GM21723 (cell line): ENCODE results near the gene ESAM.

Experiments
- ATAC-seq: cut with Tn5 transposase; IDR thresholded peaks from one replicate; pipeline ENCODE4 v1.9.1; 2021; ENCODE audit warnings: mild to moderate bottlenecking, moderate library complexity; ENCODE audit not compliant: unreplicated experiment

ESAM gene

DNA sequence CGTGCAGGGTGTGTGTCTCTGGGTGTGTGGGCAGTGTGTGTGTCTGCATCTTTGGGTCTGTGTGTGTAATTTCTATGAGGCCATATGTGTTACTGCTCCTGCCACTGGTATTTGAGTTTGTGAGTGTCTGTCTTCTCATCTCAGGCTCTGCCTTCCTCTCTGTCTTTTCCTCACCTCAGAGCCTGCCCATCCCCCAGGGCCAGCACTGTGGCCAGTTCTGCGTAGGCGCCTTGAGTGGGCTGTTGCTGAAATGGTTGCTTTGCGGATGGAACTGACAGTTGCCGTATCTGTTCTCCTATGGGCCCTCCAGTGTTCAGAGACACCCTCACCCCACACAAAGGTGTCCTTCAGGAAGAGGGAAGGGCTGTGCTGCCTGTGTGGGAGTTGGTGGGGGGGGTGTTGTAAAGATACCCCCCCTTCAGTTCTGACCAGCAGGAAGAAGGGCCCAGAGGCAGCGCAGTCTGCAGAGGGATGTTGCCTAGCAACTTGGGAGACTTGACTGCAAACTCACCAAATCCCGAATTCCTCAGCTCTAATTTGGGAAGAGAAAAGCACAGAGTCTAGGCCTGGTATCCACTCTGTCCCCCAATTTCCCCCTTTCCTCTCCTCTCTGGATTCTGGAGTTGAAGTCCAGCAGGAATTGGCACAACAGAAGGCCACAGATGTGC is 24.3 kb downstream of the ESAM start:
- no peak for ATAC-seq

DNA sequence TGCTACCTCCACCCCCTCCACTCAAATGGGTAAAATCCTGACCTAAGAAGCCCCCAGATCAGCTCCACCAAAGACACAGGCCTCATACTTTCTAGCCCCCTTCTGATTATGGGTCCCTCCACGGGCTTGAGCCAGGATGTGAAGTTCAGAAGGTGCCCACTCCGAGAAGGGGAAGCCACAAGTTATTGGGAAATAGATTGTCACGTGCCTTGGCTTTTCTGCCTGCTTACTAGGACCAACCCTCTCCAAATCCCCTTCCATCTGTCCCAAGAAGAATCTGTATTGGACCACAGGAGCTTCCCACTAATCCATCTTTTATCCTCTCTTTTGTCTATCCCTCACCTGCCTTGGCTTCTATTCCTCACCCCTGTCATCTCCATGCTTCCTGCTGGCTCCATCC is 25.4 kb downstream of the ESAM start:
- ATAC-seq = no peak

- ATAC-seq = no peak
Observed at GRCh38 chr11:124732230-124732629, 29.9 kb downstream of the ESAM start.

- no peak for ATAC-seq
Observed at GRCh38 chr11:124729571-124729970, 32.5 kb downstream of the ESAM start.

GRCh38 chr11:124728134-124728533 is 34.0 kb downstream of the ESAM start:
- no peak for ATAC-seq

DNA sequence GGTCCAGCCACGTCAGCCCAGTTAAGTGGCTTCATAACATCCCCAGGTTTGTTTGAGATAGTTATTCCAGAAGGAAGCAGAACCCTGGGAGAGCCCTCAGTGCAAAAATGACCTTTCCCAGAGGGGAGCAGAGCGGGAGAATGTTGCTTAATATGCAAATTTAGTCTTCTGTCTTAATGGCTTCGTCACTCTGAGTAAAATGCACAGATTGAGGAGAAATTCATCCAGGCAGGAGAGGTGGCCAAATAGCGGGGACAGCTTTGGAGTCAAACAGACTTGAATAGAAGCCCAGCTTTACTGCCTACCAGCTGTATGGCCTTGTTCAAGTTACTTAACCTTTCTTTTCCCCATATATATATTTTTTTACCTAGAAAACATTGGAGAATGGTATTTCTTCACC is 34.6 kb downstream of the ESAM start:
- ATAC-seq = no peak

DNA sequence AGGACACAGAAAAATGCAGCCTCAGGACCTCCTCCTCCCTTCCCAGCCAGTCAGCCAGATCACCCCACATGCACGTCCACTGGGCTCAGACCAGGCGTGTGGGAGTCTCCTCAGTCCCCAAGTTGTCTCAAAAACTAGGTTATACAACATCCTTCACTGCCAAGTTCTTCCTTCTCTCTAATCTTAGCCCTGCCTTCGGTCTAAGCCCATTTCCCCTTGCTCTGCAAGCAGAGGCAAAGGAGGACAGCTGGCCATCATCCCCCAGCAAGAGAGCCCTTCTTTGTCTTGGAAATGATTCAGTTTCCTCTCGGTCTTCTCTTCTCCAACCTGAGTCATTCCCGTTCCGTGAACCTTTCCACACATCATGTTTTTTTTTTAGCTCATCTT is 36.4 kb downstream of the ESAM start:
- ATAC-seq = peak; percentile 18

GRCh38 chr11:124724979-124725718 is 36.9 kb downstream of the ESAM start:
- peak; percentile 88 for ATAC-seq

DNA sequence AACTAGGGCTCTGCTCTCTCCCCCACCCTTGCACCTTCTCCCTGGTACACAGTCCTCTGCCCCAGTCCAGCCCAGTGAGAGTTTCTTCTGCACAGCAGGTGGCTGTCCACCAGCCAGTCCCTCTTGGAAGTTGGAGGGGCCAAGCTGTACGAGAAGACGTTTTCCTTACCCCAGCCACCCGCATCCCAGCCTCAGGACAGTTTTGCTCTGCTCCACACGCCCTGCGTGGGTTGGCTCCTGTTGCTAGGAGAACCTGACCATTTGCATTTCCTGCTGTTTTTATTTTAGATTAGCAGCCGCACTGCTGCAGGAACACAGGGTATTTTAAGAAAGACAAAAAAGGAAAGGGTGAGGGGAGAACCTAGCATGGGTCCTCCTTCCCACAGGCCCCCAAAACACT is 39.9 kb downstream of the ESAM start:
- ATAC-seq = no peak

DNA sequence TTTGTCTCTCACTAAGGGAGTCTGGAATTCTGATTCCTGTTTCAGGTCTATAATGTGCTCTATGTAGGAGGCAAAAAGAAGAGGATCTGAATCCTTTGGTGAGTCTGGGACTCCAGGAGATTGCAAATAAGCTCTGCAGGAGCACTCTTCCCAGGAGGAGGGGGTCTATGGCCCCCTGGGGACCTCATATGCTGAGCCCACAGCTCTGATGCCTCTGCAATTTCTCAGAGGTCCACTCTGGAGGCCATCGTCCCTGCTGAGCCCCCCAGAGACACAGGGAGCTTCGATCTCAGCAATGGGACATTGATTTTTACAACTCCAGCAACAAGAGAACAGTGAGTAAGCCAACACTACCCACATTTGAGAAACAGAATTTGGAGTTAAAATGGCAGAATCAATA is 42.6 kb downstream of the ESAM start:
- ATAC-seq = no peak

- no peak for ATAC-seq
Observed at GRCh38 chr11:124718801-124719200, 43.3 kb downstream of the ESAM start.

DNA sequence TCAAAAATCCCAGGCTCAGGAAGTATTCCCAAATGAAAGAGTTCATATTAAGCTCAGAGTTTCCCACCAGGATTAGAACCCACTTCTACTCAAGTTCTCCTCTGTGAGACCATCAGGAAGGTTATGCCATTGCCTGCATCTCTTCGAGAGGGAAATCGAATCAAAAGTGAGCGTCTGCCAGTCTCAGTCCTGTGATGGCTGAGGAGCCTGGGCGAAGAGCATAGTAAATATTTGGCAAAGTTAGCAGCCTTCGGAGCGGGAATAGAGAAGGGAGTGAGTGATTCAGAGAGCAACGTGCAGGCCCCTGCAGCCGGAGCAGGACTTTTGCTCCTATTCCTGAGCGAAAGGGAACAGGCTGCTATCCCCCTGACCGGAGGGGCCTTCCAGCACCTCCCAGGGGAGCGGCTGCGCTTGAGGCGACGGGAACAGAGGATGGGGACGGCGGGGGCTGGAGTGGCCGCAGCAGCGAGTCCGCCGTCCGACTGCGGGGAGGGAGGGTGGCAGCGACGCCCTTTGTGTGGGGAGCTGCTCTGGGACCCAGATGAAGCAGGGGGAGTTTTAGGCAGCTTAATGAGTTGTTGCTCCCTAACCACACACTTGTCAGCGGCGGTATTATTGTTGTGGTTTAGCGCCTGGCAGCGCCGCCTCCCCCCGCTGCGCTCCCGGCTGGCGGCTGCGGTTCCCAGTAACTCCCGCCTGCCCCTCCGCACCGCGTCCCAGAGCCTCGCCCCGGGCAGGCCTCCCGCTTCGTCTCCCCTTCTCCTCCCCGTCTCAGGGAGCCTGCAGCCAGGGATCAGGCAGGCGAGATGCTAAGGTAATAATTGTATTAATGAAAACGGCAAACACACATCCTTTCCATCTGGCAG is 44.1 kb downstream of the ESAM start:
- no peak for ATAC-seq

DNA sequence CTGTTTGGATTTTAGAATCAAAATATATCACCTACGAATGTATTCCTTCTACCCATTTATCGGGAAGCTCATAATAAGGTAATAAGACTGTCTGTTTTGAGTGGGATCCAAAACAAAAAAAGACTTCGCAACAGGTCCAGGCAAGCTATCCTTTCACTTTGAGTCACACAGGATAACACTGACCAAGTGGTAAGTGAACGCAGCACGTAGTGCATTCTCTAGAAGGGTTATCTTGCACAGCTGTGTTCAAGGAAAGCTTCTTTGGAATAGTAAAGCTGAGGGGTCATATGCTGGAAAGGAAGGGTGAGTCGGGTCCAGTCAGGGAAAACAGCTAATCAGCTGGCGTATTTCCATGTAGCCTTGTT is 44.7 kb downstream of the ESAM start:
- no peak for ATAC-seq

DNA sequence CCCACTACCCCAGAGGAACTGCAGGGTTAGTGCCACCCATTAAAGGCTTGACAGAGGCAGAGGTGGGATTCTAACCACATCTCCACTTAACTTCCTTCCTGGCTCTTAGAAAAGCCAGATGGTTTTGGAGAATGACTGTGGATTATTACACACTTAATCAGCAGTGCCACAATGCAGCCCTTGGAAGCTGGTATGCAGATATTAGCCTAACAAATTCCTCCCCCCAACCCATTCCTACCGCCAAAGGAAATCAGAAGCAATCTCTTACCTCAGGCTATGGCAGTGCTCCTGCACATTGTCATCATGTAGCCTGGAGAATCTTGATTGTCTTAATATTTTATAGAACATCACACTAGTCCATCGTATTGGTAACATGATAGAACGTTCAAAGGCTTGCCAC is 45.5 kb downstream of the ESAM start:
- no peak for ATAC-seq

DNA sequence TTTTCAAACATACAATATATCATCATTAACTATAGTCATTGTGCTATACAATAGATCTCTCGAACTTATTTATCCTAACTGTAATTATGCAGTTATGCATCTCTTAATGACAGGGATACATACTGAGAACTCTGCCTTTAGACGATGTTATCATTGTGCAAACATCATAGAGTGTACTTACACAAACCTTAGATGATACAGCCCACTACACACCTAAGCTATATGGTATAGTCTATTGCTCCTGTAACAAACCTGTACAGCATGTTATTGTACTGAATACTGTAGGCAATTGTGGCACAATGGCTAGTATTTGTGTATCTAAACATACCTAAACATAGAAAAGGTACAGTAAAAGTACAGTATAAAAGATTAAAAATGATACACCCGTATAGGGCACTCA is 49.7 kb downstream of the ESAM start:
- ATAC-seq = no peak

DNA sequence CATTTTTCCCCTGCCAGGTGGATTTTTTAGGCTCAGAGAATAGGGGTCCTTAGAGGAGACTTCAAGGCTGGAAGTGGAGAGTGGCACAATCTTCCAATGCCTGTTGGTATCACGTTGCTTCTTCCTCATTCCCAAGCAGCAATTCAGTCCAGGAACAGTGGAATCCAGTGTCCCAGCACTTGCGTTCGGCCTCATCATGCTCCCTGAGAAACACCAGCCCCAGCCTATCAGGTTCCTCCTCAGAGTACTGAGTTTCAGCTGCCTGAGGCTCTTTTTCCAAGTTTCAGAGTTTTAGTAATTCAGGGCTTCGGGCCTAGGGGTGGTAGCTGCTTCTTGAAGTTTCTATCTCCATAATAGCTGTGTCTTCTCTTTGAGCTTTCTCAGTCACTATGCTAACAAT is 54.3 kb downstream of the ESAM start:
- no peak for ATAC-seq
